ENCODE data around the gene CORO2B. TPM values are rescaled to one million over a fixed set of nuclear protein-coding genes. Genes with fewer than 3 reads are reported as not detected.
A peak's percentile ranks its signal among the peaks of the same experiment; 100 is the strongest.

The CORO2B gene
- total RNA-seq, 1 donor from 2014 or later = 82.5 TPM

DNA sequence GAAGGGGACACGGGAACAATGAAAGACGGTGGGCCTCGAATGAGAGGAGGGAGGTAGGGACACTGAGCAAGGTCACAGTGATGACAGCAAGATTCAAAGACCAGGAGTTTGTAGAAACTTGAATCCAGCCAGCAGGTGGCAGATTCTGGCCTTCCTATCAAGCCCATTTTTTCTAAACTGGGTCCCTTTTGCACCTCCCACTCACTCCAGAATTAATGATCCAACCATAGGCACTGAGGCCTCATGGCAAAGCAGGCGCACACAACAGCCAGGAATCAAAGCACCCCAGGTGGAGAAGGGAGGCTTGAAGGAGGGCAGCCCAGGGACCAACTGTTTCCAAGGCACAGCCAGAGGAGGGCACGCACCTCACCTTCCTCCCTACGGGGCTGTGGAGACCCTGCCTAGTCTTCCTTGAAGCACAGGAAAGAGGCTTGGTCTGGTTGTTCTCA, 151.7 kb downstream of the CORO2B start:
- DNase-seq (ENCODE audit: low spot score) = peak; percentile 43
- Mint-ChIP-seq H3K36me3 (ENCODE audit: low read depth) (peaks cover 4% of the 10 kb centered on the region), H3K27me3 (ENCODE audit: low read depth) (no peaks in the 10 kb centered on the region), H3K9me3 (ENCODE audit: low read depth) (no peaks in the 10 kb centered on the region), H3K4me3 (ENCODE audit: unreplicated experiment) (no peak overlapping the region), H3K27ac (ENCODE audit: unreplicated experiment) (no peak overlapping the region), H3K4me1 (ENCODE audit: low read depth) (peaks cover 11% of the 10 kb centered on the region)
- TF ChIP-seq, protein P1, sequence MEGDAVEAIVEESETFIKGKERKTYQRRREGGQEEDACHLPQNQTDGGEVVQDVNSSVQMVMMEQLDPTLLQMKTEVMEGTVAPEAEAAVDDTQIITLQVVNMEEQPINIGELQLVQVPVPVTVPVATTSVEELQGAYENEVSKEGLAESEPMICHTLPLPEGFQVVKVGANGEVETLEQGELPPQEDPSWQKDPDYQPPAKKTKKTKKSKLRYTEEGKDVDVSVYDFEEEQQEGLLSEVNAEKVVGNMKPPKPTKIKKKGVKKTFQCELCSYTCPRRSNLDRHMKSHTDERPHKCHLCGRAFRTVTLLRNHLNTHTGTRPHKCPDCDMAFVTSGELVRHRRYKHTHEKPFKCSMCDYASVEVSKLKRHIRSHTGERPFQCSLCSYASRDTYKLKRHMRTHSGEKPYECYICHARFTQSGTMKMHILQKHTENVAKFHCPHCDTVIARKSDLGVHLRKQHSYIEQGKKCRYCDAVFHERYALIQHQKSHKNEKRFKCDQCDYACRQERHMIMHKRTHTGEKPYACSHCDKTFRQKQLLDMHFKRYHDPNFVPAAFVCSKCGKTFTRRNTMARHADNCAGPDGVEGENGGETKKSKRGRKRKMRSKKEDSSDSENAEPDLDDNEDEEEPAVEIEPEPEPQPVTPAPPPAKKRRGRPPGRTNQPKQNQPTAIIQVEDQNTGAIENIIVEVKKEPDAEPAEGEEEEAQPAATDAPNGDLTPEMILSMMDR (IDR thresholded peaks at IDR 0.05) = peak; percentile 81

DNA sequence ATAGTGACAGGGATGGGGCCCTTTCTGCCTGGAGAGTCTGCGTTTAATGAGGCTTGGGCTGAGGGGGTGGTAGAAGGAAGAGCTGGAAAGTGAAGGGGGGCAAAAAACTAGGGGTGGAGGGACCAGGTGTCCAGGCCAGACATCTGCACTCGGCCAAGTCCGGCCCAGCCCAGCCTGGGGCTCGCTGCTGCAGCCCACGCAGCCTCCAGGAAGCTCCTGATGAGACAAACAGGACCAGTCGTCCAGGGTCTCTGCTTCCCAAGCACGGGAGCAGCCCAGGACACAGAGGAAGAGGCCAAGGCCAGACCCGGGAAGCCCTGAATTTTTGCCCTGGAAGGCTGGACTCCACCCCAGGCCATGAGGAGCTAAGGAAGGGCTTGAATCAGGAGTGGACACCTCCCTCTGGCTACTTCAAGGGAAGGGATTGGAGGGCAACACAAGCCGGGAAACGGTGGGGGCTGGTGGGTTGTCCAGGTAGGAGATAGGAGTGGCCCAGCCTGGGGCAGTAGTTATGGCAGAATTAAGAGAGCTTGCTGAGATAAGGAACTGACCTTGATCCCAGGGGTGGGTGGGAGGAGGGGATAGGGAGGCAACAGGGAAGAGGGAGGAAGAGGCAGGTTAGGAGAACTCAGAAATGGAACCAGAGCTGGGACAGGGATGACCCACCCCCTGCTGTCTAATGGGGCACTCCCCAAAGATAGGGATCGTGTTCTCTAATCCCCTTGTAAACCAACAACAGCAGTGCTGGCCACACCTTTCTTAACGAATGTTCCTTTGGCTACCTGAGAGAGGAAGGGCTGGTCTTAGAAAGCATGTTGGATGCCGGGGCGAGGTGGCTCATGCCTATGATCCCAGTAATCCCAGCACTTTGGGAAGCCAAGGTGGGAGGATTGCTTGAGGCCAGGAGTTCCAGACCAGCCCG, 152.4 kb downstream of the CORO2B start:
- H3K36me3 Mint-ChIP-seq (ENCODE audit: low read depth) = no peaks in the 10 kb centered on the region
- no peak overlapping the region for H3K27ac Mint-ChIP-seq (ENCODE audit: unreplicated experiment)
- DNase-seq (ENCODE audit: low spot score) = peak; percentile 56
- TF ChIP-seq, protein P1 (IDR thresholded peaks at IDR 0.05) = no peak
- peaks cover 11% of the 10 kb centered on the region for H3K4me1 Mint-ChIP-seq (ENCODE audit: low read depth)
- H3K9me3 Mint-ChIP-seq (ENCODE audit: low read depth) = no peaks in the 10 kb centered on the region
- no peak overlapping the region for H3K4me3 Mint-ChIP-seq (ENCODE audit: unreplicated experiment)
- no peaks in the 10 kb centered on the region for H3K27me3 Mint-ChIP-seq (ENCODE audit: low read depth)

DNA sequence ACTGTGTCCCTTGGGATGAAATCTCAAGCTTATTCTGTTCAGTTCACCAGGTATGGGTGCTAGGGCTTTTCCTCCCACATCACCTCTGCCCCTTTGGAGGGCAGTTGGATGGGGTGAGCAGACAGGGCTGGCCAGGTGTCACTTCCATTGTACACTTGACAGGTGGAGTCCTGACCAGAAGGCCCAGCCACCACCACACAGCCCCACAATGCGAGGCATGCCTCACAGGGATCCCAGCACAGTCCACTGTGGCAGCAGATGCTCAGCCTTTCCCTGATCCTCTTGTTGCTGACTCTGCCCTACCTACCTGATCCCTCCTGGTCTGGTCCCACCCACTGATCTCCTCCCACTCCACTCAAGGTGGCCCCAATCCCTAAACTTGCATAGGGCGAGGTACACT, 153.7 kb downstream of the CORO2B start:
- H3K9me3 Mint-ChIP-seq (ENCODE audit: low read depth) = no peaks in the 10 kb centered on the region
- H3K36me3 Mint-ChIP-seq (ENCODE audit: low read depth) = no peaks in the 10 kb centered on the region
- H3K27me3 Mint-ChIP-seq (ENCODE audit: low read depth) = no peaks in the 10 kb centered on the region
- no peak overlapping the region for H3K4me3 Mint-ChIP-seq (ENCODE audit: unreplicated experiment)
- TF ChIP-seq, protein P1 (IDR thresholded peaks at IDR 0.05) = no peak
- no peak overlapping the region for H3K27ac Mint-ChIP-seq (ENCODE audit: unreplicated experiment)
- peak; percentile 56 for DNase-seq (ENCODE audit: low spot score)
- peaks cover 11% of the 10 kb centered on the region for H3K4me1 Mint-ChIP-seq (ENCODE audit: low read depth)

DNA sequence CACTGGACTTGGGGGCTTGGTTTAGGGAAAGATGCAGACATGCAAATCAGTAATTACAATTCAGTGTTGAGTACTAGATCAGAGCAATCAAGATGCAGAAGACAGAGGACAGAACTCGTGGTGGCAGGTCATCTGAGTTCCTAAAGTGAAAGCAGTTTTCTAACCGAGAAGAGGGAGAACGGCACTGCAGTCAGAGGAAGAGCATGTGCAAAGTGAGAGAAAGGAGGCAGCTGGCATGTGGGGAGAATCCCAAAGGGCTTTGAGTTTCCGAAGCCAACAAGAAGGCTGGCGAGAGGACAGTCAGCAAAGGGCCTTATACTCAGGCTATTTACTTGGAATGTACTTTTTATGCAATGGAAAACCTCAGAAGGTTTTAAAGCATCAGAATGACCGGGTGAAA, 154.9 kb downstream of the CORO2B start:
- no peaks in the 10 kb centered on the region for H3K27me3 Mint-ChIP-seq (ENCODE audit: low read depth)
- TF ChIP-seq, protein P1 (IDR thresholded peaks at IDR 0.05) = no peak
- H3K36me3 Mint-ChIP-seq (ENCODE audit: low read depth) = no peaks in the 10 kb centered on the region
- DNase-seq (ENCODE audit: low spot score) = no peak
- no peak overlapping the region for H3K4me3 Mint-ChIP-seq (ENCODE audit: unreplicated experiment)
- H3K27ac Mint-ChIP-seq (ENCODE audit: unreplicated experiment) = no peak overlapping the region
- H3K4me1 Mint-ChIP-seq (ENCODE audit: low read depth) = peaks cover 11% of the 10 kb centered on the region
- no peaks in the 10 kb centered on the region for H3K9me3 Mint-ChIP-seq (ENCODE audit: low read depth)

DNA sequence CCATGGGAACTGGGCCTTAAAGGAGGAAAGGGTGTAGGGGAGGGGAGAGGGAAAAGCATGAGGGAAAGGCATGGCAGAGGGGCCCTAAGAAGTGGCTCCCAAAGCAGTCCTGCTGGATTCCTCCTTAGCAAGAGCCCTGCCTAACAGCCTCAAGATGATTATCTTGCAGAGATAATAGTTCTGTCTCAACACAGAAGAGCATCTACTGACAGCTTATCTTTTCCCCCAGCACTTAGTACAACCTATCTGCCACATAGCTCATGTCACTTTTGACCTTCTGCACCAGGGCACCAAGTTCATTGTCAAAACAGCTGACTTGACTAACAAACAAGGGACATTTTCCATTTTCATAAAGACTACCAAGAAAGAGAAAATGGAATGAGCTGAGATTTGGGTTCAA, 155.6 kb downstream of the CORO2B start:
- Mint-ChIP-seq H3K27me3 (ENCODE audit: low read depth) (no peaks in the 10 kb centered on the region), H3K4me3 (ENCODE audit: unreplicated experiment) (no peak overlapping the region)

More for the DNA sequence above, 155.6 kb downstream of the CORO2B start:
- no peak overlapping the region for H3K27ac Mint-ChIP-seq (ENCODE audit: unreplicated experiment)
- no peaks in the 10 kb centered on the region for H3K9me3 Mint-ChIP-seq (ENCODE audit: low read depth)
- H3K36me3 Mint-ChIP-seq (ENCODE audit: low read depth) = no peaks in the 10 kb centered on the region
- H3K4me1 Mint-ChIP-seq (ENCODE audit: low read depth) = peaks cover 16% of the 10 kb centered on the region
- DNase-seq (ENCODE audit: low spot score) = no peak
- TF ChIP-seq, protein P1 (IDR thresholded peaks at IDR 0.05) = no peak
